Eye (tissue), 1 donor: Measurements from ENCODE around the gene FBXW7.

Experiments
- DNase-seq: peaks from one replicate; pipeline ENCODE4 v3.0.0-alpha.2; 2015

FBXW7 gene

DNA sequence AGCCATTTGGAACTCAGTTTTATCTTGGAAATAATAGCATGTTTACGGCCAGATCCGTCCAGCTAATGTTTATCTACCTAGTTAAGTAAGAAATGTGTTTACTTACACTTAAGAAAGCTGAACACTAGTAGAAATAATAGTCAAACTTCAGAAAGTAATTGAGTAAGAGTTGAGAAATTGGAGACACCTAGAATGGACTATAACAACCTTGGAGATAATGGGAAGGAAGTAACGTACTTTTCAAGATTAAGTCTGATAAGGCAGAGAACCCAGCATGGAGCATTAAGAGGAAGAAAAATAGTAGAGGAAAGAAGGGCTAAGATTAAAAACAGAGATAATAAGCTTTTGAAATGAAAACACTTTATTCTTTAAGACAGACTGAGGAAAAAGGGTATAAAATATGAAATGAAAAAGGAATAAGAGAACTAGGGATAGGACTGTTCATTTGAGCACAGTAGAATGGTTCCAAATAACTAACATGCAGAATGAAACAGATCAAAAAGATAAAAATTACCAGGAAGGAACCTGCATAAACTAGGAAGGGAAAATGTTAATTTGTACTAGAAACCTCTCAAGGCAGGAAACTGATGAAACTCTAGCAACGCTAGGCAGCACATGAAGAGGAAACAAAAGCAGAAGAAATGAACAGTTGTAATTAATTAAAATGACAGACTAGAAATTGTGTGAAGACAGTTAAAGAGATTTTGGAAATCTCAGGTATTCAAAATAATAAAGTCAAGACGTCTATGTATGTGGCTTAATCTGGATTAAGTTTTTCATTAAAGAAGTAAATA is 71.7 kb downstream of the FBXW7 start:
- no peak for DNase-seq

DNA sequence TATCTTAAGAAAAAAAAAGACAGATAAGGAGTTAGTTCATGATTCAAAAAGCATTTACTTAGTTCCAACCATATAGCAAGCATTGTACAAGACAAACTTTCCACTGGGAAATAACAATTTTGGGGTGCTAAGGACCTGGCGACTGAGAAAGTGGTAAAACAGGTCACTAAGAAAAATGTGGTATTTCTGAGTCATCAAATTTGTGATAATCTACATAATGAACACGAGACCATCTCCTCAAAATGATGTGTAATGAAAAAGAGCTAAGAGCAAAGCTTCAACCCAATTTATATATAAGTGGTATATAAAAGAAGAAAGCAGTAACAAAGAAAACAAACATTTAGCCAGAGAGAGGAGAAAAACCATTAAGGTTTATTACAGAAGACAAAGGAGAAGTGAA is 72.3 kb downstream of the FBXW7 start:
- DNase-seq, result no peak

DNA sequence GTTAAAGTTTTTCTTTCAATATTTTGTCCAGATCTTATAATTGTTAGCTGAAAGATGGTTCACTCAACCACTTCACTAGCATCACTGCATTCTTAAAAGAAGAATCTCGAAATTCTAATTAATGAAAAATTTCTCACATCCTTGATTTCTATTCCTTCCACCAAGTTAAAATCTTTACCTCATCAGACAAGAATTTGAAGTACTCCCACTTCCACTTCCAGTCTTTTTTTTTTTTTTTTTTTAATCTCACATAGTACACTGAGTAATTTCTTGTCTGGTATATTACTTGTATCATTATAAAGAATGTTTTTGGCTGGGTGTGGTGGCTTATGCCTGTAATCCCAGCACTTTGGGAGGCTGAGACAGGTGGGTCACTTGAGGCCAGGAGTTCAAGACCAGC is 73.2 kb downstream of the FBXW7 start:
- no peak for DNase-seq

DNA sequence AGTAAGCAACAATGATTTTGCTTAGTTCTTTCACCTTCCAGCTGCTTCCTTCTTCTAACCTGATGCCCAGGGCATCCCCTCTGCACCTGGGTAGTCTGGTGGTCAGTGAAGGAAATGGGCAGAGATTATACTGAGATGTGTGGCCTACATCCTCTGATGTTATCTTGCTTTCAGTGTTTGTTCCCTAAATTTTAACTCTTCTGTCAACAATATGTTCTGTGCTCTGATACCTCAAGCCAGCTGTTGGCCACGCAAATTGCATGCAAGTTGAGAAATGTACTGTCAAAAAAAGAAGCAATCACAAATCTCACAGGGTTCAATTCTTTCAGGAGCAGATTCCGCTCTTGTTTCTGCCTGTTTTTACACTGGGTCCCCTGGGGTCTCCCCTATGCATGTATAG is 73.8 kb downstream of the FBXW7 start:
- DNase-seq, result no peak

DNA sequence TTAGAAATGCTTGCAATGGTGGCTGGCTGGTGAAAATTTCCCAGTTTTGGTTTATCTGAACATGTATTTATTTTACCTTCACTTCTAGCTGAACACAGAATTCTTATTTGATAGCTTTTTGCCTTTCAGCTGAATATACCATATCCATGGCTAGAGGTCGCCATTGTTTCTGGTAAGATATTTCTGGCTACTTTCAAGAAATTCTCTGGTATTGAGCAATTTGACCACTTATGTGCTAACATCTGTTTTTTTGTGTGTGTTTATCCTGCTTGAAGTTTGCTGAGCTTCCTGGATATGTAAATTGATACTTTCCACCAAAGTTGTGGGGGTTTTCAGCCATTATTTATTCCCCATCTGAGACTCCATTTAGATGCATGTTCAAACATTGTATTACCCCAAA is 75.4 kb downstream of the FBXW7 start:
- DNase-seq, result no peak

DNA sequence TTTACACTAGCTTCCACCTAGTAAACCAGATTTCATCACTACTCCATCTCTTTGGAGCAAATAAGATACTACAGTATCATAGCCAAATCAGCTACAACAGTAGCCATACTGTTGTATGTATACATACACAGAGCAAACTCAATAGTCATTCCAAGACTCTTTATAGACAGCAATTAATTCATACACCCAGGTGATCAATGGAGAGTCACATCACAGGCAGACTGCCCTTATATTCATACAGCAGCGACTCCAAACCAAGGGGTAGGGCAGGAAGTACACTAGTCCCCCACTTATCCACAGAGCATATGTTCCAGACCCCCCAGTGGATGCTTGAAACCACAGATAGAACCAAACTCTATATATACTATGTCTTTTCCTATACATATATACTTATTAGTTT is 76.6 kb downstream of the FBXW7 start:
- no peak for DNase-seq

DNA sequence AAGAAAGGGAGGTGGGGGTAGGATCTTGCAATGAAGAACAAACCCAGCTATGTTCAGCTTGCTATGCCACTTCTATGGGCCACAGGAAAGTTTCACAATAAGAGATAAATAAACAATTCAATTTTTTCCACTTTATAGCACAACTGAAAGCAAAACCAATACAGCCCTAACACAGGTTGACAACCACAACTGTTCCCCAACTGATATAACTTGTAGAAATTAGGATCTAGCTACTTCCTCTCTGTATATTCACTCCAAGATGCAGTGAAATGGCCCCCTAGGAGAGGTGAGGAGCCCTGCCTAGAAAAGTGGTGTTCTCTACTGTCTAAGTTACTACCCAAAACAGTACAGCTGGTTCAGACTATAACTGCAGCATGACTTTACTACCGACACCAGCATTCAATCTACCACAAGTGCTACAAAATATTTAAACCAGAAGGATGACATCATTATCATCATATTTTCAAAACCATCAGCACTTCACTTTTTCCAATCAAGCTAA is 77.0 kb downstream of the FBXW7 start:
- DNase-seq, result no peak

DNA sequence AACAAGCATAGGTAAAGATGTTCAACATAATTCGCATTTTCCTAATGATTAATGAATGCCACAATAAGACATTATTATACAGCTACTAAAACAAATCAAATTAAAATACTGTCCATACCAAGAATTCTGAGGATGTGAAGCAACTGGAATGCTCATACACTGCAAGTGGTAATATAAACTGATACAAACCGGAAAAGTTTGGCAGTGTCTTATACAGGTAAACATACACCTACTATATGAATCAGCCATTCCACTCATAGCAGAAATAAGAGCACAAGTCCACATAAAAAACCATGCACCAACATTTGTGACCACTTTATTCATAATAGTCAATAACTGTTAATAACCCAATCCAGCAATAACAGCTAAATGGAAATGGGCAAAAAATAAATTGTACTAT is 79.3 kb downstream of the FBXW7 start:
- DNase-seq, result no peak

DNA sequence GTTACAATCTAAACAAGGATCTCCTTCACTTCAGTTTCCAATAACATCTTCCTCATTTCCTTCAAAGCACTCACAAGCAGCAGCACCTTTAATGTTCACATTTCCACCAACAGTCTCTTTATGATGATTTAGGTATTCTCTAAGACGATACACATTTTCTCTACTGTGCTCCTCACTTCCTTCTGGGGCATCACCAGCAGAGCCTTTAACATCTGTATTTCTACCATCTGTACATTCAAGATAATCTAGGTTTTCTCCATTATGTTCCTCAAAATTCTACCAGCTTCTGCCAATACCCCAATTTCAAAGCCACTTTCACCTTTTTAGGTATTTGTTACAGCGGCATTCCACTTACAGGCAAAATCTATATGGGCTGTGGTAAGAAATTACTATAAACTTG is 80.6 kb downstream of the FBXW7 start:
- no peak for DNase-seq

DNA sequence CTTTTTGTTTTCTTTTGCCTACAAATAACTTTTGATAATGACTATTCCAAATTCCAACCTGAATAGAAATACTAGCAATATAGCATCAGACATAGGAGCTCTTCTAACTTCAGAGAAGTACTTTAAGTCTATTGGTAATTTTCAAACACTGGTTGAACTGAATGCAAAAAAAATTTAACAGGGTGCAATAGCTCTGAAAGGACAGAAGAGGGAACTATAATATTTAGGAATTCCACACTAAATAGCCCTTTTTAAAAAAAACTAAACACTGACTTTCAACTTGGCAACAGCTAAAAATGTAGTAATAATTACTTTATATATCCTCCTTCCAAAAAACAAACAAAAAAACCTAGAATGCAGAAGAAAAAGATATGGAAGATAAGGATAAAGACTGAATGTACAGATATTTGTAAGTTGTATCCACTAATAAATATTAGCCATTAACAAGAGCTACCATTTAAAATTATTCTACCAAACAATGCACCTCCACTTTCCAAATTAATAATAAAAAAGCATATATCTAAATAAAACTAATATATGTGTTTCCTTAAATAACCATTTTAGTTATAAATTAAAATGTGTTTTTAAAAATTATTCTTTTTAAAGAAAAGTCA is 81.4 kb downstream of the FBXW7 start:
- peak; percentile 31 for DNase-seq

DNA sequence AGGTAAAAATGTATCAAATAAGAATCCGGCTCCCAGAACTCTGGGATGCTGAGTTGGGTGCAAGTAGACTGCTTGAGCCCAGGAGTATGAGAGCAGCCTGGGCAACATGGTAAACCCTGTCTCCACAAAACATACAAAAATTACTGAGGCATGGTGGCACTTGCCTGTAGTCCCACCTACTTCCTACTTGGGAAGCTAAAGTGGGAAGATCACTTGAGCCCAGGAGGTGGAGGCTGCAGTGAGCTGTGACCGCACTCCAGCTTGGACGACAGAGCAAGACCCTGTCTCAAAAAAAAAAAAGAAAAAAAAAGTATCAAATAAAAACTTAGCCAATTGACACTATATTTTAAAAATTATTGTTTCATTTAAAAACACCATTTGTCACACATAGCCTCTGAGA is 84.4 kb downstream of the FBXW7 start:
- DNase-seq, result no peak

DNA sequence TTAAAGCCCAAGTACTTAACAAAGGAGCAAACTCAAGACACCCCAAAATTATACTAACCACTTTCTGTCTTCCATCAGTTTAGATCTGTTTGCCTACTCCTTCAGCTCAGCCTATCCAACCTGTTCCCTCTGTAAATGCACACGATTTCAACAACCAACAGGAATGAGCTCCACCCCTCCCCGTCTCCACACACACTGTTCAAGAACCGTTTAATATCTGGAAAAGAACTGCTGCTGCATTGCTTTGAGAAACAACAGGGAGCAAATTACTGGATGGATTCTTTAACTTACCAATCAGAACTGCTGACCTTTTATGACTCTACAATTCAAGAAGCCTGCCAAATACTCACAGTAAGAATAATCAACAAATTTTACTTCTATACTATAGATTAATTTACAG is 87.0 kb downstream of the FBXW7 start:
- no peak for DNase-seq

DNA sequence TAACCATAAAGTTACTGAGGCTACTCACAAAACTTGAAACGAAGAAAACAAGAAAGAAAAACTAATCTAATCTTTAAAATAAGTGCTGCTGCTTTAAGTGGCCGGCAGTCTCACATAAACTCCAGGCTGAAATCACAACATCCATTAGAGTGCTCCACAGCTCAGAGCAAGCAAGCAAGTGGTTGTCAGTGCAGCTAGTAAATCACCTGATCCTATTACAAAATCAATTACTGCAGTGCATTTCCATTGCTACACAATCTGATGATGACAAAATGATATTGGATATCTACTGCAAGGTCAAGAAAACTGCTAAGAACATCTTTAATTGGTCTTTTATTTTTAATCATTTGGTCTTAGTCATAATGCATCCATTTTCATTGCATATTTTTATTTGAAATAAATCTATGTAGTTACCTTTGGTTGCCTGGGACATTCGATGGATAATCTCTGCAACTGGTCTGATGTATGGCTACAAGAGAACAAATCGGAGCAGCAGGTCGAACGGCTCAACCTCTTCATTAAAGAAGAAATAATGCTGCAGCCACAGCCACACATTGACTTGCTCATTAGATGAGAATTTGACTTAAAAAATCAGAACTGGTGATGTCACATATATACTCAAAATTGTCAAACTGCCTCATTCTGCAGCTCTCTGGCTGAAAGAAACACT is 87.7 kb downstream of the FBXW7 start:
- no peak for DNase-seq

DNA sequence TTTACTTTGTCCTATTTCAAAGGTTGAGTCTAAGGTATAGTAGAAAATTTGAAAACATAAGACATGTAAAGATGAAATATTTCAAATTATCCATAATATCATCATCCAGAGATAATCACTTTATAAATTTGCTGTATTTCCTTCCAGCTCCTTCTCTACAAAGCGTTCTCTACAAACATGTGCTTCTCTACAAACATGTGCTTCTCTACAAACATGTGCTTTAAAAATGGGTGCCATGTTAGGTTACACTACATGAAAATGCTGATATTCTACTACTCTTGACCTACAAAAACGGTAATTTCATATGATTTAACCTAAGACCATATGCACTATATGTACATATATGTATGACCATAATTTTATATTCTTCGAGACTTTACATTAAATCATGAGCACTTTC is 92.0 kb downstream of the FBXW7 start:
- no peak for DNase-seq

DNA sequence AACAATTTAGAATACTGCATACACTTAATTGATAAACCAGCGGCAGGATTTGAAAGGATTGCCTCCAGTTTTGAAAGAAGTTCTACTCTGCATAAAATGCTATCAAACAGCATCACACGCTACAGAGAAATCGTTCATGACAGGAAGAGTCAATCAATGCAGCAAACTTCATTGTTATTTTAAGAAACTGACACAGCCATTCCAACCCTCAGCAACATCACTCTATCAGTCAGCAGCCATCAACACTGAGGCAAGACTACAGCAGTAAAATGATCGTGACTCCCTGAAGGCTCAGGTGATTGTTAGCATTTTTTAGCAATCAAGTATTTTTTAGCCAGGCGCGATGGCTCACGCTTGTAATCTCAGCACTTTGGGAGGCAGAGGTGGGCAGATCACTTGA is 98.3 kb downstream of the FBXW7 start:
- DNase-seq, result no peak

DNA sequence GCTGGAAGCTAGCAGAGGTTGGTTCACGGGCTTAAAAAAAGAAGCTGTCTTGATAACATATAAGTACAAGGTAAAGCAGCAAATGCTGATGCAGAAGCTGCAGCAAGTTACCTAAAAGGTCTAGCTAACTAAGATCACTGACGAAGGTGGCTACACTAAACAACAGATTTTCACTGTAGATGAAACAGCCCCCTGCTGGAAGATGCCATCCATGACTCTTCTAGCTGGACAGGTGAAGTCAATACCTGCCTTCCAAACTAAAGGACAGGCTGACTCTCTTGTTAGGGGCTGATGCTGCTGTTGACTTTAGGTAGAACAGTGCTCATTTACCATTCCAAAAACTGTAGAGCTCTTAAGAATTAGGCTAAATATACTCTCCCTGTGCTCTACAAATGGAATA is 99.5 kb downstream of the FBXW7 start:
- DNase-seq, result no peak

DNA sequence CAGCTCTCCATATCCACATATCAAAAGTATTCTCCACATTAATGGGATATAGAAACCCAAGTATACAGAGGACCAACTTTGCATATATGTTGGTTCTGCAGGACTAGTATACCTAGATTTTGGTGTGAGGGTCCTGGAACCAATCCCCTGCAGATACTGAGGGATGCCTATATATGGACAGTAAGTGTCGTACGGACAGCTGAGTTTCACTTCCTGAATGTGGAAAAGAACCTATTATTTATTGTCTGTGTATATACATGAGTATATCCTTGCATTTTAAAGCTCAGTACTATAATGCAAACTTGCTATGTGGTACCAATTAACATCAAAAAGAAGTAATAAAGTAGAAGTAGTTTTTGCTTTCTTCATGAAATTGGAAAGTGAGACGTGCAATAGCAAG is 101.9 kb downstream of the FBXW7 start:
- DNase-seq, result no peak

DNA sequence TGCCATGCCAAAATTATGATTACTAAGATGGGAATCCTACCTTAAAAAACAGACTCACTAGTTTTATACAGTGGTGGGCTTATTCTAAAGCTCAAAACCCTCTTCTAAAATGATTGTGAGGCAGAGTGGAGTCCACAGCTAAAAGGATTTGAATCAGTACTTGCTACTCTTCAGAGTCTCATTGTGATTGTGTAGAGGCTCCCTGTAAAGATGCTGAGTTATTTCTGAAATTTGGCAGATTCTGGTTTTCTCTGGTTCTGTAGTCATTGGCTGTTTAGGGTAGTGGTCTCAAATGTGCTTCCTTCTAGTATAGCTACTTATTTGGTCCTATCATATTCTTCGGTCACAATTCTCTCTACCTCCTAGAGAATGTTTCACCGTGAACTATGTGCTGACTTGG is 104.1 kb downstream of the FBXW7 start:
- no peak for DNase-seq

DNA sequence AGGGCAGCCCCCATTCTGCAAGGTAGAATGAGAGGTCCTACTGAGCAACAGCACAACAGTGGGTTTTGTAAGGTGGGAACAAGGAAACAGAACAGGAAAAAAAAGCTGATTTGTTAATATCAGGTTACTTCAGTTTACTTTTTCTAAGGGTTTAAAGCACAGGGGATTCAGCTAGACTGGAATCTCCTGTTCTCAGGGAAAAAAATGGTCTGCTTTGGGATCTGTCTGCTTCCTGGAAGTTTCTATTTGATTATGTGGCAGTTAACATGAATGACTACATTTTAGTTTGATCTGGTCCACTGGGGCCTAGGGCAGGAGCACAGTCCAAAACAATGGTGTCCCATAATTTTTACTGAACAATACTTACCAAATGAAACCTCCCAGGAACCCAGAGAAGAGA is 104.6 kb downstream of the FBXW7 start:
- DNase-seq, result peak; percentile 15

DNA sequence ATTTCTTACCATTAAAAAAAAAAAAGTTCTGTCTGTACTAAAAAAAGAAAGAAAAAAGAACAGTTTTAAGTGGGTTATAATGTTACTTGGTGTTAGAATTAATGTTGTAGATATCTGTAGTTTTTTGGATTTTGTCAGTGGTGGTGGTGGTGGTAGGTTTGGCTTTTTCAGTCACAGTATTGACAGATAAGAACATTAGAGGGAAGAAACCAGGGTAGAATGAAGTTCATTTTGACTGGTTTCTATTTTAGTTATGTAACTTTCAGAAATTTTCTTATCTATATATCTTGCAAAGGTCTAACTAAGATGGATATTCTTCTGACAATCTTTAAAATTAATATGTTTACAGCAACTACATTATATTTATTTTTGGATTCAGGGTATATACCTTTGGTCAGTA is 105.4 kb downstream of the FBXW7 start:
- no peak for DNase-seq

DNA sequence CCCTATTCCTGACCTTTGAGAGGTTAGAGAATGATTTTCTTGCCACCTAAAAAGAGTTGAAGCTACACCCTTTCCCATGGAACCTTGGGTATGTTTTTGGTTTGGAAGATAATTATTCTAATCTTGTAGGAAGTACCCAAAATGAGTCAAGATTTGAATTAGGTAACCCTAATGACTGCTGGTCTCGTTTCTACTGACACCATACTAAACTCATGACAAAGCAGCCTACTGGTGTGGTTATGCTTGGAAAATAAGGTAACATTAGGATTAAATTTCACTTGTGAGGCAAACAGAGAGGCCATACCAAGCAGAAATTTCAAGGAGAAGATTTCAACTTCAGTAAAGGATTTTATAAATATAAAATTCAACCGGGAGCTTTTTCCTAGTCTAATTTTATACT is 107.9 kb downstream of the FBXW7 start:
- no peak for DNase-seq

DNA sequence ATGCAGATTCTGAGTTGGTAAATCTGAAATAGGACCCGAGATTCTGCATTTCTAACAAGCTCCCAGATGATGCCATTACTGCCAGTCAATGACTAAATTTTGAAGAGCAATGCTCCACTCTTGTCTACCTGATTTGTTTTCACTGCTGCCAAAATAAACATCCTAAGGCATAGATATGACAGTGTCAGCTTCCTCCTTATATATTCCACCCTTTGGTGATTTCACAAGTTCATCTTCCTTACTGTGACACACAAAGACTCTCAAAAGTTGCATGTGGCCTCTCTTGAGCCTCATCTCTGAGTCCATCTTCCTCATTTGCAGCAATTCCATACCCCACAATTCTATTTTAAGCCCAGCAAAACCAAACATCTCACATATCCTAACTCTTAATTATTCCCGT is 110.9 kb downstream of the FBXW7 start:
- DNase-seq, result no peak

DNA sequence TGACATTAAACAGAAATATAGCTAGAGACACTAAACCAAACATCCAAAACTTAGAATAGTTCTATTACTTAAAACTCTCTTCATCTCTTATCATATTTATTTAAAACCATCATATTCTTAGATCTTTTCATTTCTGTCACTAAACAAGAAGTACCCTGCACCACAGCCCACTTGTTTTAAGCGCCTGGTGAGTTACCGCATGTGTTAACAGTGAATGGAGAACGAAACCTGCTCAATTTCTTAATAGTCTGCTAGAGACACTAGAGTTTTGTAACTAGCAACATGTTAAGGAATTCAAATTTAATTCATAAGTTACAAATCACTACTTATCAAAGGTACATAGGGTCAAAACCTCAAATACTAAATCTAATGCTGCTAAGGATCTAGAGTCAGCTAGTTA is 111.5 kb downstream of the FBXW7 start:
- DNase-seq, result no peak

DNA sequence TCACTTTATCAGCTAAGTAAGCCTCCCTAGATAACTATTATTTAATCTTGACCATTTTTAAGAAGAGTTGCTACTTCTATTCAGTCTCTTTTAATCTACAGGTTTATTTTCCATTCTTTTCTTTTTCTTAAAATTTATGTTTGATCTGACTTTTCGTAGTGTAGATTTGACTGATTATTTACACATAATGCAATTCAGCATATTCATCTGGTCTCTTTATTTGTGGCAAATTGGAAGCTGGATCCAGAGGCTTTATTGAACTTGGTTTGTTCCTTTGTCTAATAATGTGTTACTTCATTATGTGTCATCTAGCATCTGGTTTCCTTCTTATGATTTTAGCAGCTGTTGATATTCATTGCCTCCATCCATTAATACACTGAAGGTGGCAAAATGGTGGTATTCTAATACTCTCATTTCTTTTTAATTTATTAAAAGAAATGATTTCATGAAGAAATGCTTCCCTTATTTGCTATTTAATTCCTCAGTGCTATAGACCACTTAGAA is 113.0 kb downstream of the FBXW7 start:
- no peak for DNase-seq
